Adrenal gland (tissue), 12 donors: ENCODE data around the gene ADAMTS8. TPM values are rescaled to one million over a fixed set of nuclear protein-coding genes. Genes with fewer than 3 reads are reported as not detected.

Source experiments
- DNase-seq, 7 donors: peaks; one replicate each; pipeline ENCODE4 v3.0.0-alpha.2; 2019 to 2020
- H3K27ac ChIP-seq, 5 donors: fragments of 200-600 bp; sonication (generic) in 4 of 5; 1 replicate in 3 of 5; 2 replicates in 2 of 5; pipeline versions ENCODE4 v1.5.1 to v1.8.0; 2016 to 2020; ENCODE audit warnings: mild to moderate bottlenecking in 1 of 5
- H3K27me3 ChIP-seq: fragments of 200-600 bp; 2 replicates; pipeline ENCODE4 v1.8.0; 2021
- H3K36me3 ChIP-seq, 2 donors: fragments of 200-600 bp; replicated peaks in 1 of 2; 1 replicate in 1 of 2; 2 replicates in 1 of 2; pipeline versions ENCODE4 v1.5.1 to v1.8.0; 2018 to 2022
- H3K4me1 ChIP-seq, 2 donors: fragments of 200-600 bp; replicated peaks in 1 of 2; 1 replicate in 1 of 2; 2 replicates in 1 of 2; pipeline versions ENCODE4 v1.5.1 to v1.8.0; 2018 to 2021
- H3K4me3 ChIP-seq, 4 donors: fragments of 200-600 bp; sonication (generic) in 3 of 4; one replicate each; pipeline ENCODE4 v1.5.1; 2016 to 2018
- H3K9me3 ChIP-seq, 3 donors: fragments of 200-600 bp; sonication (generic) in 1 of 3; replicated peaks in 1 of 3; 1 replicate in 2 of 3; 2 replicates in 1 of 3; pipeline versions ENCODE4 v1.5.1 to v1.8.0; 2016 to 2021
- CTCF ChIP-seq, 6 experiments: fragments of 450-650 bp in 4 of 6; fragments of 200-600 bp in 2 of 6; sonication (generic) in 1 of 6; IDR thresholded peaks; 1 replicate in 5 of 6; 2 replicates in 1 of 6; pipeline versions ENCODE4 v1.5.1 to v1.8.0; 2016 to 2021; ENCODE audit warnings: antibody characterized with exemption in 6 of 6, mild to moderate bottlenecking in 2 of 6, moderate library complexity in 1 of 6
- POLR2A ChIP-seq, 2 donors: fragments of 450-650 bp; IDR thresholded peaks; one replicate each; pipeline ENCODE4 v1.6.1; 2017; ENCODE audit warnings: antibody characterized with exemption in 2 of 2, mild to moderate bottlenecking in 2 of 2, moderate library complexity in 1 of 2
- WGBS, 4 donors: extraction: QIAGEN DNeasy Blood & Tissue Kit in 2 of 4; methylation state at CpG; one replicate each; pipeline versions ENCODE4 v1.1.5 to v1.1.7; 2013 to 2017; 5-methylcytosine and 5-hydroxymethylcytosine counted together
- intact Hi-C, 2 donors: fragments of 100-400 bp; cut with DNase I; formaldehyde crosslinking; loops; one replicate each; pipeline versions ENCODE4 v1.14.1 to v1.15.0; 2022 to 2023
- polyA plus RNA-seq, 3 donors: library from polyadenylated mRNA; stranded (reverse); fragments of 200-250 nt in 2 of 3; fragments of 350-450 nt in 1 of 3; fragmentation: Illumina TruSeq in 1 of 3; extraction: RNeasy Lipid Tissue Mini Kit (QIAGEN cat#74804) in 1 of 3; gene quantifications; one replicate each; pipeline ENCODE4 v1.2.3, GENCODE V29; 2013 to 2014
- total RNA-seq, 9 donors: library from RNA; depleted of rRNA in 4 of 9; stranded (reverse); fragments of >200 nt in 4 of 9; fragments of 120-200 nt in 1 of 9; fragmentation: NEBNext Ultra II Directional in 1 of 9; extraction: Animal tissue kit (Norgen Biotek cat#: 25700) in 1 of 9; gene quantifications; one replicate each; pipeline versions ENCODE4 v1.1.0 to v1.2.4, GENCODE V29; 2013 to 2023
- donor health status: healthy with polysubstance abuse.
- donor health status: Bipolar disorder and iron deficiency.
- donor health status: DM: yes; HTN: yes; CAD: no.
- donor health status: DM: no; HTN: no; CAD: no.
- donor health status: DM: no; HTN: no; CAD: no.
- donor health status: DM: yes; HTN: yes; CAD: no.

ADAMTS8 gene
- total and polyA plus RNA-seq, 12 donors = 0.06 to 1.4 (median 0.14) TPM; not detected in 3

GRCh38 chr11:130421199-130421585, 7.2 kb downstream of the ADAMTS8 start:
- H3K36me3 ChIP-seq = no peaks in the 10 kb centered on the region
- whole genome bisulfite sequencing, 4 donors = 77 to 84% (median 79%) methylated on average over 5 to 7 of the region's 7 CpGs
- no peaks in the 10 kb centered on the region for H3K9me3 ChIP-seq
- no peak overlapping the region for H3K4me3 ChIP-seq
- H3K27ac ChIP-seq = peak overlapping the region in 1 of 5 donors; percentile 34
- no peaks in the 10 kb centered on the region for H3K4me1 ChIP-seq
- DNase-seq = no peak
- no peak for TF ChIP-seq POLR2A (IDR thresholded peaks at IDR 0.05)
- no peak for TF ChIP-seq CTCF (IDR thresholded peaks at IDR 0.05)
- H3K27me3 ChIP-seq = peaks cover 8% of the 10 kb centered on the region
- intact Hi-C loops = no loop called here

GRCh38 chr11:130420478-130421198, 7.8 kb downstream of the ADAMTS8 start:
- no peaks in the 10 kb centered on the region for H3K36me3 ChIP-seq
- H3K27ac ChIP-seq = peak overlapping the region in 1 of 5 donors; percentile 34
- peaks cover 2% of the 10 kb centered on the region for H3K27me3 ChIP-seq
- H3K9me3 ChIP-seq = no peaks in the 10 kb centered on the region
- 66 to 73% (median 68%) methylated on average over 13 to 14 of the region's 14 CpGs for WGBS, 4 donors
- H3K4me3 ChIP-seq = no peak overlapping the region
- H3K4me1 ChIP-seq = no peaks in the 10 kb centered on the region
- TF ChIP-seq POLR2A (IDR thresholded peaks at IDR 0.05) = no peak
- no peak for TF ChIP-seq CTCF (IDR thresholded peaks at IDR 0.05)
- intact Hi-C loops = no loop called here
- DNase-seq = peak in 1 of 7 donors; percentile 29

DNA sequence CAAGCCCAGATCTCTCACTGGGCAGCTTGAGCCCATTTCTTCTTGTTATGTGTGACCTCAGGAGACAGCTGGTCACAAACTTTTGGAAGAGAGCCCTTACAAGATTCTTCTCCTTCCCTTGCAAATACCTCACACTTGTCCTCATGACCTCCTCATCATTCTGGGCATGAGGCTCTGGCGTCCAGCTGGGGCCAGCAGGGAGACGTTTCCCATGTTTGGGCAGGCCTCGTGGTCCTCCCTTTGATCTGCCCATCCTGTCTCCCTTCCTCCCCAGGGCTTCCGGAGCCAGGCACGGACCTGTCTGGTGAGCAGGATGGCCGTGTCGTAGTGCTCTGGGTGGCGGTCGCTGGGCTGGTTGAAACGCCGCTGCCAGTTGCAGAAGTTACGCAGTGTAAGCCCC, 9.7 kb downstream of the ADAMTS8 start:
- no peak for TF ChIP-seq CTCF (IDR thresholded peaks at IDR 0.05)
- no peak for TF ChIP-seq POLR2A (IDR thresholded peaks at IDR 0.05)
- H3K27me3 ChIP-seq = no peaks in the 10 kb centered on the region
- H3K4me3 ChIP-seq = no peak overlapping the region
- H3K4me1 ChIP-seq = no peaks in the 10 kb centered on the region
- 48 to 77% (median 58%) methylated on average over 10 to 12 of the region's 12 CpGs for WGBS, 4 donors
- intact Hi-C loops = no loop called here
- H3K36me3 ChIP-seq = no peaks in the 10 kb centered on the region
- H3K27ac ChIP-seq = no peak overlapping the region
- DNase-seq = no peak
- H3K9me3 ChIP-seq = no peaks in the 10 kb centered on the region

DNA sequence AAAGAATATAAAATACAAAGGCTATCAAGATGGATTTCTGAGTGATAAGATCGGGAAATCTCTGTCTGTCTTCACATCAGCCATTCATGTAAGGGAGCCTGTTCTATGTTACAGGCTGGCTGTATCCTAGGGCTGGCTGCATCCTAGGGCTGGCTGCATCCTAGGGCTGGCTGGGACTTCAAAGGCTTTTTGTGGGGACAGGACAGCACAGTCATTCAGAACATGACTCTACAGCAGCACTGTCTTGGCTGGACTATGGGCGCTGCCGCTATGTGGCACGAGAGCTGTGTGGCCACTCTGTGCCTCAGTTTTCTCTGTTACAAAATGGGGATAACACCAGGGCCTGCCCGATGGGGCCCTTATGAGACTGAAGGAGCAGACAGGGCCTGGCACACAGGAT, 10.2 kb downstream of the ADAMTS8 start:
- WGBS, 4 donors = 79 to 91% (median 89%) methylated on average over 4 to 5 of the region's 5 CpGs
- H3K4me3 ChIP-seq = no peak overlapping the region
- H3K4me1 ChIP-seq = no peaks in the 10 kb centered on the region
- intact Hi-C loops = no loop called here
- H3K36me3 ChIP-seq = no peaks in the 10 kb centered on the region
- H3K27ac ChIP-seq = no peak overlapping the region
- H3K9me3 ChIP-seq = no peaks in the 10 kb centered on the region
- no peaks in the 10 kb centered on the region for H3K27me3 ChIP-seq
- TF ChIP-seq CTCF (IDR thresholded peaks at IDR 0.05) (no peak), POLR2A (IDR thresholded peaks at IDR 0.05) (no peak)
- no peak for DNase-seq
